HG02588 (cell line): Measurements from ENCODE around the gene SCN3A.

Experiments
- ATAC-seq: cut with Tn5 transposase; IDR thresholded peaks from one replicate; pipeline ENCODE4 v1.9.1; 2021; ENCODE audit warnings: mild to moderate bottlenecking, moderate library complexity; ENCODE audit not compliant: unreplicated experiment

SCN3A gene

GRCh38 chr2:165113414-165113813 is 90.4 kb downstream of the SCN3A start:
- no peak for ATAC-seq

- no peak for ATAC-seq
Observed at GRCh38 chr2:165112789-165113188, 91.1 kb downstream of the SCN3A start.

GRCh38 chr2:165112133-165112573 is 91.7 kb downstream of the SCN3A start:
- ATAC-seq: no peak

GRCh38 chr2:165110394-165110793 is 93.5 kb downstream of the SCN3A start:
- no peak for ATAC-seq

- ATAC-seq: no peak
Observed at GRCh38 chr2:165109915-165110314, 93.9 kb downstream of the SCN3A start.

- no peak for ATAC-seq
Observed at GRCh38 chr2:165105926-165106325, 97.9 kb downstream of the SCN3A start.

- ATAC-seq: no peak
Observed at GRCh38 chr2:165087933-165088901, 115.6 kb downstream of the SCN3A start.

GRCh38 chr2:165086337-165086736 is 117.5 kb downstream of the SCN3A start:
- ATAC-seq: no peak

GRCh38 chr2:165083326-165083725 is 120.5 kb downstream of the SCN3A start:
- no peak for ATAC-seq

- ATAC-seq: no peak
Observed at GRCh38 chr2:165082479-165082878, 121.4 kb downstream of the SCN3A start.

- ATAC-seq: no peak
Observed at GRCh38 chr2:165081276-165081675, 122.6 kb downstream of the SCN3A start.

- no peak for ATAC-seq
Observed at GRCh38 chr2:165079432-165079831, 124.4 kb downstream of the SCN3A start.

GRCh38 chr2:165078913-165079312 is 124.9 kb downstream of the SCN3A start:
- no peak for ATAC-seq

GRCh38 chr2:165074884-165075283 is 129.0 kb downstream of the SCN3A start:
- no peak for ATAC-seq

- no peak for ATAC-seq
Observed at GRCh38 chr2:165074323-165074722, 129.5 kb downstream of the SCN3A start.

GRCh38 chr2:165070076-165070475 is 133.8 kb downstream of the SCN3A start:
- no peak for ATAC-seq

- no peak for ATAC-seq
Observed at GRCh38 chr2:165069151-165069550, 134.7 kb downstream of the SCN3A start.

- ATAC-seq: no peak
Observed at GRCh38 chr2:165068487-165068757, 135.4 kb downstream of the SCN3A start.

GRCh38 chr2:165067643-165068486 is 136.0 kb downstream of the SCN3A start:
- ATAC-seq: no peak

- no peak for ATAC-seq
Observed at GRCh38 chr2:165064743-165065142, 139.1 kb downstream of the SCN3A start.

- no peak for ATAC-seq
Observed at GRCh38 chr2:165060411-165060810, 143.4 kb downstream of the SCN3A start.
